ENCODE results near the gene SMARCA4. TPM values are rescaled to one million over a fixed set of nuclear protein-coding genes. Genes with fewer than 3 reads are reported as not detected.

SMARCA4 gene
- total RNA-seq, 1 experiment from 2014 or later, result 261 TPM

GRCh38 chr19:10919352-10920287 lies 41.2 kb upstream of the SMARCA4 start:
- H3K56ac ChIP-seq (ENCODE audit: insufficient read length, low read depth, low read length), result no peak overlapping the region
- H4K5ac ChIP-seq (ENCODE audit: insufficient read length, low read depth, low read length), result no peak overlapping the region
- H3K27me3 ChIP-seq (ENCODE audit: insufficient read depth, low read length), result no peaks in the 10 kb centered on the region
- no peak overlapping the region for H3K4me2 ChIP-seq (ENCODE audit: insufficient read depth, insufficient read length, low read length)
- no peaks in the 10 kb centered on the region for H3K9me3 ChIP-seq (ENCODE audit: control insufficient read depth, low read depth, low read length)
- no peaks in the 10 kb centered on the region for H3K4me1 ChIP-seq (ENCODE audit: insufficient read depth, low read length)
- H2BK15ac ChIP-seq (ENCODE audit: low read depth, low read length), result no peak overlapping the region
- H4K8ac ChIP-seq (replicated peaks; ENCODE audit: insufficient read length, low read depth, low read length), result no peak overlapping the region
- WGBS (ENCODE audit: extremely low coverage, insufficient read length, low lambda C conversion rate), result no CpG with 5 or more reads among the region's 26 CpGs
- no peak overlapping the region for H3K4ac ChIP-seq (ENCODE audit: low read depth, low read length)
- no peak overlapping the region for H3T11ph ChIP-seq (ENCODE audit: low read length)
- H3K23me2 ChIP-seq (ENCODE audit: insufficient read length, low read depth, low read length, poor library complexity, severe bottlenecking), result no peaks in the 10 kb centered on the region
- no peak overlapping the region for H2AK5ac ChIP-seq (ENCODE audit: insufficient read length, low read length)
- H3K4me1 Mint-ChIP-seq, result no peaks in the 10 kb centered on the region
- no peaks in the 10 kb centered on the region for H3K79me2 ChIP-seq (ENCODE audit: insufficient read depth, low read length)
- no peak overlapping the region for H2BK120ac ChIP-seq (ENCODE audit: low read depth, low read length, poor library complexity, severe bottlenecking)
- no peaks in the 10 kb centered on the region for H3K9me3 Mint-ChIP-seq
- no peak overlapping the region for H3K18ac ChIP-seq (ENCODE audit: insufficient read length, low read depth, low read length)
- H2BK12ac ChIP-seq (ENCODE audit: insufficient read length, low read depth, low read length), result no peak overlapping the region
- H3K27ac Mint-ChIP-seq, result no peak overlapping the region
- peak; percentile 21 for DNase-seq
- no peaks in the 10 kb centered on the region for H3K27me3 Mint-ChIP-seq (ENCODE audit: low read depth)
- H3K9ac ChIP-seq (ENCODE audit: extremely low read depth, insufficient read length, low read length), result no peak overlapping the region
- H3K4me3 Mint-ChIP-seq, result no peak overlapping the region
- H2BK20ac ChIP-seq (ENCODE audit: low read depth, low read length, poor library complexity, severe bottlenecking), result no peak overlapping the region
- no peak for TF ChIP-seq CTCF (conservative IDR thresholded peaks at IDR 0.05)
- no peak overlapping the region for H3K27ac ChIP-seq (ENCODE audit: insufficient read length, low read depth, low read length)
- H3K14ac ChIP-seq (ENCODE audit: insufficient read depth, low read length), result no peak overlapping the region
- no peak overlapping the region for H2AFZ ChIP-seq (ENCODE audit: low read length)
- H2BK5ac ChIP-seq (ENCODE audit: insufficient read length, low read length), result no peak overlapping the region
- no peak overlapping the region for H4K91ac ChIP-seq (ENCODE audit: insufficient read length, low read depth, low read length)
- H3K23ac ChIP-seq (ENCODE audit: insufficient read length, low read depth, low read length), result no peak overlapping the region
- no peaks in the 10 kb centered on the region for H3K79me1 ChIP-seq (ENCODE audit: insufficient read depth, low read depth, low read length, poor library complexity, severe bottlenecking)
- peaks cover 7 to 62% (median 51%) of the 10 kb centered on the region in 3 experiments; a peak in 6 of 7 replicates for H3K36me3 Mint-ChIP-seq (ENCODE audit: insufficient read depth in 1 of 3, low read depth in 3 of 3)
- no peaks in the 10 kb centered on the region for H4K20me1 ChIP-seq (ENCODE audit: control insufficient read depth, insufficient read depth, insufficient read length)
